GM18868 (cell line): Measurements from ENCODE around the gene CDK5RAP2.
"Not testable (repeated sequence)": the region's sequence is repeated elsewhere in the genome, so short reads cannot be mapped to it uniquely, and the experiment has no call there.

Experiments
- ATAC-seq: cut with Tn5 transposase; IDR thresholded peaks from one replicate; pipeline ENCODE4 v1.9.1; 2021; ENCODE audit warnings: mild to moderate bottlenecking, moderate library complexity; ENCODE audit not compliant: unreplicated experiment

Gene CDK5RAP2

GRCh38 chr9:120580051-120580896 lies at the start of gene CDK5RAP2:
Gene CDK5RAP2 (minus strand): TSS chr9:120580167. CDS start chr9:120579978, 189 bp downstream.
- peak; percentile 94 for ATAC-seq

- not testable (repeated sequence) for ATAC-seq
These were observed 49.0 kb upstream of the CDK5RAP2 start for GRCh38 chr9:120628925-120629497.

- no peak for ATAC-seq
These were observed 48.4 kb upstream of the CDK5RAP2 start for GRCh38 chr9:120628207-120628924.

GRCh38 chr9:120627073-120627472 lies 47.1 kb upstream of the CDK5RAP2 start:
- no peak for ATAC-seq

- no peak for ATAC-seq
These were observed 46.5 kb upstream of the CDK5RAP2 start for GRCh38 chr9:120626512-120626911.

- no peak for ATAC-seq
These were observed 45.3 kb upstream of the CDK5RAP2 start for GRCh38 chr9:120625222-120625621.

- no peak for ATAC-seq
These were observed 42.8 kb upstream of the CDK5RAP2 start for GRCh38 chr9:120622790-120623189.

- no peak for ATAC-seq
These were observed 42.0 kb upstream of the CDK5RAP2 start for GRCh38 chr9:120621941-120622340.

- peak; percentile 77 for ATAC-seq
These were observed 40.0 kb upstream of the CDK5RAP2 start for GRCh38 chr9:120619751-120620655.

GRCh38 chr9:120616966-120617935 lies 37.3 kb upstream of the CDK5RAP2 start:
- ATAC-seq, result no peak

- ATAC-seq, result no peak
These were observed 32.3 kb upstream of the CDK5RAP2 start for GRCh38 chr9:120612218-120612617.

GRCh38 chr9:120611690-120612068 lies 31.7 kb upstream of the CDK5RAP2 start:
- ATAC-seq, result no peak

- no peak for ATAC-seq
These were observed 31.2 kb upstream of the CDK5RAP2 start for GRCh38 chr9:120610975-120611689.

GRCh38 chr9:120609636-120610035 lies 29.7 kb upstream of the CDK5RAP2 start:
- no peak for ATAC-seq

- ATAC-seq, result no peak
These were observed 28.5 kb upstream of the CDK5RAP2 start for GRCh38 chr9:120608421-120608820.

- ATAC-seq, result no peak
These were observed 23.6 kb upstream of the CDK5RAP2 start for GRCh38 chr9:120603591-120603990.

- no peak for ATAC-seq
These were observed 23.0 kb upstream of the CDK5RAP2 start for GRCh38 chr9:120603010-120603409.

GRCh38 chr9:120593955-120594277 lies 13.9 kb upstream of the CDK5RAP2 start:
- ATAC-seq, result no peak
